ENCODE results near the gene SPDYE2.
"Not testable (repeated sequence)": the region's sequence is repeated elsewhere in the genome, so short reads cannot be mapped to it uniquely, and the experiment has no call there.

Gene SPDYE2

GRCh38 chr7:102550808-102551422, at the start of gene SPDYE2:
Gene SPDYE2, plus strand, starts transcription at chr7:102551226. Its CDS starts 2,030 bp downstream, at chr7:102553256.
- not testable (repeated sequence) for DNase-seq

GRCh38 chr7:102503141-102503540, 47.9 kb upstream of the SPDYE2 start:
- DNase-seq, result not testable (repeated sequence)

- DNase-seq, result not testable (repeated sequence)
These were observed 45.5 kb upstream of the SPDYE2 start for GRCh38 chr7:102505298-102506185.

GRCh38 chr7:102507410-102508088, 43.5 kb upstream of the SPDYE2 start:
- DNase-seq, result not testable (repeated sequence)

- not testable (repeated sequence) for DNase-seq
These were observed 40.5 kb upstream of the SPDYE2 start for GRCh38 chr7:102510575-102510974.

- DNase-seq, result not testable (repeated sequence)
These were observed 39.0 kb upstream of the SPDYE2 start for GRCh38 chr7:102511860-102512522.

GRCh38 chr7:102512642-102513221, 38.3 kb upstream of the SPDYE2 start:
- not testable (repeated sequence) for DNase-seq

GRCh38 chr7:102514881-102515721, 35.9 kb upstream of the SPDYE2 start:
- DNase-seq, result not testable (repeated sequence)

- DNase-seq, result not testable (repeated sequence)
These were observed 35.1 kb upstream of the SPDYE2 start for GRCh38 chr7:102515889-102516288.

- not testable (repeated sequence) for DNase-seq
These were observed 34.1 kb upstream of the SPDYE2 start for GRCh38 chr7:102516951-102517350.

- DNase-seq, result not testable (repeated sequence)
These were observed 33.4 kb upstream of the SPDYE2 start, which contains the start of gene RASA4B for GRCh38 chr7:102517550-102518147. Gene RASA4B, minus strand, starts transcription at chr7:102517777. Its CDS starts 67 bp downstream, at chr7:102517710.

GRCh38 chr7:102520797-102521196, 30.2 kb upstream of the SPDYE2 start:
- DNase-seq, result not testable (repeated sequence)

GRCh38 chr7:102524803-102525202, 26.2 kb upstream of the SPDYE2 start:
- not testable (repeated sequence) for DNase-seq

GRCh38 chr7:102527182-102527581, 23.8 kb upstream of the SPDYE2 start:
- not testable (repeated sequence) for DNase-seq

- not testable (repeated sequence) for DNase-seq
These were observed 22.9 kb upstream of the SPDYE2 start for GRCh38 chr7:102527822-102528793.

GRCh38 chr7:102531583-102531982, 19.4 kb upstream of the SPDYE2 start:
- not testable (repeated sequence) for DNase-seq

- not testable (repeated sequence) for DNase-seq
These were observed 18.9 kb upstream of the SPDYE2 start for GRCh38 chr7:102532127-102532526.

- not testable (repeated sequence) for DNase-seq
These were observed 15.9 kb upstream of the SPDYE2 start for GRCh38 chr7:102535062-102535615.

GRCh38 chr7:102540604-102541003, 10.4 kb upstream of the SPDYE2 start:
- DNase-seq, result not testable (repeated sequence)
